HG03460 (cell line): Measurements from ENCODE around the gene ARL13B.

Experiments
- ATAC-seq: cut with Tn5 transposase; IDR thresholded peaks from one replicate; pipeline ENCODE4 v1.9.1; 2021; ENCODE audit not compliant: unreplicated experiment

ARL13B gene

DNA sequence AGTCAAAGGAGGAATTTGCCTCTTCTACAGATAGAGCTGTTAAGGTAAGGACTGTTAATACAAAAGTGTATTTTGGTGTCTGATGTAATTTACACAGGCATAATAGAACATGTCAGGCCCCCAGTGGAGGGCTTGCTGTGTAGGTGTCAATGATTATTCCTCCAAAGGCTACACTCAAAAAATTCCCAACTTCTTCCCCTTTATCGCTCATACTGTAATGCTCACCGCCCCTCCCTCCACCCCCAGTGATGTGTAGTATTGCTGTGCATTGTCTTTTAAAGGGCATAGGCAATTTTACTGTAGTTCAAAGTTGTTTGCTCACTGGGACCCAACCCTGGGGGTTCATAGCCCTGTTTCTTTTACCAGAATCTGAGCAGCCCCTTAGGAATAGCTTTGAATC lies 115.2 kb downstream of the ARL13B start:
- no peak for ATAC-seq

DNA sequence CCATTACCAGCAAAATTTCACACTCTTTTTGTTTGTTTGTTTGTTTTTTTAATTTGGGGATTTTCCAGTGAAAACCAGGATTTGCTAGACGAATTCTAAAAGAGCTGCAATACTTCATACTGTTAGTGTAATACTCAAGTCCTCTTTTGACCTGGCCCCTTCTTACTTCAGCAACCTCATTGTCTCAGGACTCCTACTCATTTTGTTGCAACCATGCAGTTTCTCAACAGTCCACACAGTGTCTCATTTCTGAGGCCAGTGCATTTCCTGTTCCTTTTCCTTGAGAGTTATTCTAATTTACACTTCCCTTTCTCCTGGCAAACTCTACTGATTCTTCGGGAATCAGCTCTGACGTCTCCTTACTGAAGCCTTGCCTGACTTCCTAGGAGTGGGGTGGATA lies 118.5 kb downstream of the ARL13B start:
- no peak for ATAC-seq

DNA sequence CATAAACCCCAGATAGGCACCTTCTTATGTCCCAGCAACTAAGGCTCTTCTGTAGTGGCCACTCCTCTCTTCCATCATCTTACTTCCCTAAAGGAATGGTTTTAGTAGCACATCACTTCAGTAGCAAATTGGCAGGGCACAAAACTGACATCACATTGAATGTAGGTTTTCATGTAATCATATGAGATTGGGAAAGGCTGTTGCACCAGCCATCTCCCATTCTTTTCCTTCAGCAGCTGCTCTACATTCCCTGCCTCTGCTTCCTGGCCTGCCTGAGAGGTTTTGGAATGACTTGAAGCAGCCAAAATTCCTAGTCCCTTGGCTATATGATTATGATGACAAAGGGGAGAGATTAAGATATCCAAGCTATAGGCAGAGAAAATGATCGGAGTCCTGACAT lies 119.4 kb downstream of the ARL13B start:
- no peak for ATAC-seq

DNA sequence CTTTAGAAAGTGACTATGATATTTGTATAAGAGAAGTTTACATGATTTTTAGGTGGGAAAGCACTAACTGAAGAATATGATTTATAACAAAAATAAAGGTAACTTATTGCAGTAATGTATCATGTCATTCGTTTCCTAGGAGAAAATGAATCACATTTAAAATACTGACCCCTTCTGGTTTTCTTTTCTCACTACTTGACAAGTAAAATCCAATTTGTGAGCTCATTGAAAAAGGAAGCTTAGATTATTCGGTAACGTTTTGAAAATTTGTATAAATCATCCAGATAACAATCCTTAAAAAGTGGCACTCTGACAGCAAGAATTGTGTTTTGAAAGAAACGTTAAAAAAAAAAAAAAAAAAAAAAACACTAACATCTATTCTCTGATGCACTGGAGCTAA lies 121.9 kb downstream of the ARL13B start:
- no peak for ATAC-seq
